ENCODE data around the gene TEX53.
A peak's percentile ranks its signal among the peaks of the same experiment; 100 is the strongest.

The TEX53 gene

GRCh38 chr9:114614373-114614772 lies 43.2 kb downstream of the TEX53 start:
- DNase-seq (ENCODE audit: insufficient read length, low spot score) (no peak), FAIRE-seq (no peak)
- TF ChIP-seq POLR2A (IDR thresholded peaks at IDR 0.05; ENCODE audit: low read depth, low read length): no peak
- no peak for TF ChIP-seq PAX5 (IDR thresholded peaks at IDR 0.05; ENCODE audit: insufficient read depth, low read length, severe bottlenecking)
- TF ChIP-seq POU2F2 (IDR thresholded peaks at IDR 0.05; ENCODE audit: low read depth, low read length): no peak
- TF ChIP-seq TAF1 (IDR thresholded peaks at IDR 0.05; ENCODE audit: low read depth, low read length): no peak
- TF ChIP-seq POLR2AphosphoS5 (IDR thresholded peaks at IDR 0.05; ENCODE audit: low read depth, low read length): no peak
- TF ChIP-seq SPI1 (IDR thresholded peaks at IDR 0.05; ENCODE audit: low read depth, low read length): no peak

- DNase-seq (ENCODE audit: insufficient read length, low spot score): no peak
- TF ChIP-seq PAX5 (IDR thresholded peaks at IDR 0.05; ENCODE audit: insufficient read depth, low read length, severe bottlenecking) (no peak), SPI1 (IDR thresholded peaks at IDR 0.05; ENCODE audit: low read depth, low read length) (no peak), POLR2A (IDR thresholded peaks at IDR 0.05; ENCODE audit: low read depth, low read length) (no peak), POLR2AphosphoS5 (IDR thresholded peaks at IDR 0.05; ENCODE audit: low read depth, low read length) (no peak), TAF1 (IDR thresholded peaks at IDR 0.05; ENCODE audit: low read depth, low read length) (no peak), POU2F2 (IDR thresholded peaks at IDR 0.05; ENCODE audit: low read depth, low read length) (no peak)
- no peak for FAIRE-seq
Observed at GRCh38 chr9:114613919-114614318, 43.7 kb downstream of the TEX53 start.

GRCh38 chr9:114613087-114613486 lies 44.5 kb downstream of the TEX53 start:
- DNase-seq (ENCODE audit: insufficient read length, low spot score) (no peak), FAIRE-seq (no peak)
- TF ChIP-seq SPI1 (IDR thresholded peaks at IDR 0.05; ENCODE audit: low read depth, low read length): no peak
- no peak for TF ChIP-seq POLR2A (IDR thresholded peaks at IDR 0.05; ENCODE audit: low read depth, low read length)
- TF ChIP-seq POLR2AphosphoS5 (IDR thresholded peaks at IDR 0.05; ENCODE audit: low read depth, low read length): no peak
- TF ChIP-seq POU2F2 (IDR thresholded peaks at IDR 0.05; ENCODE audit: low read depth, low read length): no peak
- no peak for TF ChIP-seq PAX5 (IDR thresholded peaks at IDR 0.05; ENCODE audit: insufficient read depth, low read length, severe bottlenecking)
- no peak for TF ChIP-seq TAF1 (IDR thresholded peaks at IDR 0.05; ENCODE audit: low read depth, low read length)

- no peak for DNase-seq (ENCODE audit: insufficient read length, low spot score)
- peak; percentile 47 for FAIRE-seq
- TF ChIP-seq PAX5 (IDR thresholded peaks at IDR 0.05; ENCODE audit: insufficient read depth, low read length, severe bottlenecking): no peak
- no peak for TF ChIP-seq POU2F2 (IDR thresholded peaks at IDR 0.05; ENCODE audit: low read depth, low read length)
- TF ChIP-seq POLR2A (IDR thresholded peaks at IDR 0.05; ENCODE audit: low read depth, low read length): no peak
- no peak for TF ChIP-seq TAF1 (IDR thresholded peaks at IDR 0.05; ENCODE audit: low read depth, low read length)
- no peak for TF ChIP-seq POLR2AphosphoS5 (IDR thresholded peaks at IDR 0.05; ENCODE audit: low read depth, low read length)
- no peak for TF ChIP-seq SPI1 (IDR thresholded peaks at IDR 0.05; ENCODE audit: low read depth, low read length)
Observed at GRCh38 chr9:114612272-114612923, 45.2 kb downstream of the TEX53 start.

GRCh38 chr9:114611516-114612271 lies 45.9 kb downstream of the TEX53 start:
- FAIRE-seq (peak; percentile 40), DNase-seq (ENCODE audit: insufficient read length, low spot score) (no peak)
- no peak for TF ChIP-seq POU2F2 (IDR thresholded peaks at IDR 0.05; ENCODE audit: low read depth, low read length)
- no peak for TF ChIP-seq SPI1 (IDR thresholded peaks at IDR 0.05; ENCODE audit: low read depth, low read length)

- no peak for DNase-seq (ENCODE audit: insufficient read length, low spot score)
Observed at GRCh38 chr9:114608525-114608796, 49.1 kb downstream of the TEX53 start.

GRCh38 chr9:114607671-114608524 lies 49.7 kb downstream of the TEX53 start:
- TF ChIP-seq SPI1 (IDR thresholded peaks at IDR 0.05; ENCODE audit: low read depth, low read length) (peak; percentile 90), PAX5 (IDR thresholded peaks at IDR 0.05; ENCODE audit: insufficient read depth, low read length, severe bottlenecking) (no peak)
- no peak for DNase-seq (ENCODE audit: insufficient read length, low spot score)
- FAIRE-seq: peak; percentile 63

More at GRCh38 chr9:114608525-114608796, 49.1 kb downstream of the TEX53 start:
- TF ChIP-seq POLR2A (IDR thresholded peaks at IDR 0.05; ENCODE audit: low read depth, low read length) (no peak), POU2F2 (IDR thresholded peaks at IDR 0.05; ENCODE audit: low read depth, low read length) (no peak), PAX5 (IDR thresholded peaks at IDR 0.05; ENCODE audit: insufficient read depth, low read length, severe bottlenecking) (no peak), TAF1 (IDR thresholded peaks at IDR 0.05; ENCODE audit: low read depth, low read length) (no peak), SPI1 (IDR thresholded peaks at IDR 0.05; ENCODE audit: low read depth, low read length) (no peak), POLR2AphosphoS5 (IDR thresholded peaks at IDR 0.05; ENCODE audit: low read depth, low read length) (no peak)
- FAIRE-seq: no peak

- FAIRE-seq (no peak), DNase-seq (ENCODE audit: insufficient read length, low spot score) (no peak)
- no peak for TF ChIP-seq POU2F2 (IDR thresholded peaks at IDR 0.05; ENCODE audit: low read depth, low read length)
- no peak for TF ChIP-seq PAX5 (IDR thresholded peaks at IDR 0.05; ENCODE audit: insufficient read depth, low read length, severe bottlenecking)
- no peak for TF ChIP-seq TAF1 (IDR thresholded peaks at IDR 0.05; ENCODE audit: low read depth, low read length)
- TF ChIP-seq POLR2A (IDR thresholded peaks at IDR 0.05; ENCODE audit: low read depth, low read length): no peak
- TF ChIP-seq SPI1 (IDR thresholded peaks at IDR 0.05; ENCODE audit: low read depth, low read length): no peak
- no peak for TF ChIP-seq POLR2AphosphoS5 (IDR thresholded peaks at IDR 0.05; ENCODE audit: low read depth, low read length)
Observed at GRCh38 chr9:114606597-114607207, 50.9 kb downstream of the TEX53 start.

Data from GM12891 (cell line).